GM18526 (cell line): ENCODE measurements around the gene HNMT.

ENCODE experiments used
- POLR2A ChIP-seq: IDR thresholded peaks from 3 replicates; pipeline ENCODE4 v1.6.1; 2011; ENCODE audit not compliant: insufficient read length; ENCODE audit errors: extremely low read depth

HNMT gene

DNA sequence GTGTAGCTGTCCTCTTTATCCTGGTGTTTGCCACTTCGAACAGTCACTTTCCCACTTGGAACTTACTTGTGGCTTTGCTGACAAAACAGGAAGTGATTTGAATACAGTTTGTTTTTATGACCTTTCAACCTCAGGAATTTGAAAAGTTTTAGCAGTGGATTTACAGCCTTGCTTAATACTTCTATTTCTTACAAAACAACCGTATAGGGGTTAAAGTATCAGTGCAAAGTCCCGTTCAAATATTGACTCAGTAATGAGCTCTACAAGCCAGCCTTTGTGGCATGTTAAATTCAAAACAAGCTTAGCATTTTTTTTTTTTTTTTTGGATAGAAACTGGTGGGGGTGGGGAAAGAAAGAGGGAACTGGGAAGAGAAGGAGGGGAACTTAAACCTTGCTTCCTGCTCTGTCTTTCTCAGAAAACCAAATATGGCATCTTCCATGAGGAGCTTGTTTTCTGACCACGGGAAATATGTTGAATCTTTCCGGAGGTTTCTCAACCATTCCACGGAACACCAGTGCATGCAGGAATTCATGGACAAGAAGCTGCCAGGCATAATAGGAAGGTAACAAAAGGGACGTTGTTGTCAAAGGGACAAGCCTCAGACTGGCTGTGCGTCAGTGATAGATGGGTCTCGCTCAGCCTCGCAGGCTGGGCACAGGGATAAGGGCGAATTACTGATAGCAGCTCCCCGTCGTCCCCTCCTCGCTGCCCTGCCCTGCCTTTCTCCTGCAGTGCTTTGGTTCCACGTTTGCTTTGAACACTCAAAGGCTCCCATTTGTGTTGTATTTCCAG is at the start of gene HNMT:
Gene HNMT (plus strand): TSS at position 408 of the 793 bp plus-strand sequence. CDS start 19 bp downstream, at position 427.
- no peak for TF ChIP-seq POLR2A

- TF ChIP-seq POLR2A, result no peak
Observed at GRCh38 chr2:137921105-137921880, 43.0 kb upstream of the HNMT start.

DNA sequence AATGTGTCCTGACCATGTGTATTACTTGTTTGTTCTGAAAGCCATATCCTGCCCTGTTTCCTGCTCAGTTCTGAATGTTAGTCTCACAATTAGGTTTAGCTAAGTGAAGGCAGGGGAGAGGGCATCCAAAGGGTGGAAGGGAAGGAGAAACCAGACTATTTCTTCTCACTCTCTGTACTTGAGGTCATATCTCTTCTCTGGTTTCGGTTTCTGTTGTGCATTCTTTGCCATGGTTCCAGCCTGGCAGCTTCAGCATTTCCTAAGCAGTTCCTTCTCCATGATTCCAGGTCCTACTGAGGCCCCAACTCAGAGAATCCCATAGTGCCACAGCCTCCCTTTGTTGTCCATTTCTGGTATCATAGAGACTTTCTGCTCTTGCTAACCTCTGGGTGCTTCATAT is 40.3 kb upstream of the HNMT start:
- no peak for TF ChIP-seq POLR2A

DNA sequence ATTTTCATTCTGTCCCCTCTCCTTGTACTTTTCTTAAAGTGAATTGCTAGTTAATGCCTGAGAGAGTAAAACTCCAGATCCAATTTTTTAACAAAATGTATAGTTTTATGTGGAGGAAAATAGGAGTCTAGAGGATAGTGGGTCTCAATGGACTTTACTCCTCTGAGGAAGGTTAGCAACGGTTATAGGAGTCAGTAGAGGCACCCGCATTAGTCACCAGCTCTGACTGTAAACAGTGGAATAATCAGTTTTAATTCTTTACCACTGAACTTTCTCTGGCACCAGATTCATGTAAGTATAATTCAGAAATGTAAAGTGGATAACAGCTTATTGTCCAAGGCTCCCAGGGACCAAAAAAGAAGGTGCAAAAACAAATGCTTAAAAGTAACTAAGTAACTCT is 38.7 kb upstream of the HNMT start:
- no peak for TF ChIP-seq POLR2A

DNA sequence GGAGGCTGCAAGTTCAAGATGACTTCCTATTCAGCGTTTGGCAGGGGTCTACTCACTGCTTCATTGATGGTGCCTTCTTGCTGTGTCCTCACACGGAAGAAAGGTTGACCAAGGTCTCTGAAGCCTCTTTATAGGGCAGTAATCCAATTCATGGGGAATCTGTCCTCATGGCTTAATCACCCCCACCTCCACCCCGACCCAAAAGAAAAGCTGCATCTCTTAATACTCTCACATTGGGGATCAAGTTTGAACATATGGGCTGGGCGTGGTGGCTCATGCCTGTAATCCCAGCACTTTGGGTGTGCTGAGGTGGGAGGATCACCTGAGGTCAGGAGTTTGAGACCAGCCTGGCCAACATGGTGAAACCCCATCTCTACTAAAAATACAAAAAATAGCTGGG is 36.4 kb upstream of the HNMT start:
- no peak for TF ChIP-seq POLR2A

DNA sequence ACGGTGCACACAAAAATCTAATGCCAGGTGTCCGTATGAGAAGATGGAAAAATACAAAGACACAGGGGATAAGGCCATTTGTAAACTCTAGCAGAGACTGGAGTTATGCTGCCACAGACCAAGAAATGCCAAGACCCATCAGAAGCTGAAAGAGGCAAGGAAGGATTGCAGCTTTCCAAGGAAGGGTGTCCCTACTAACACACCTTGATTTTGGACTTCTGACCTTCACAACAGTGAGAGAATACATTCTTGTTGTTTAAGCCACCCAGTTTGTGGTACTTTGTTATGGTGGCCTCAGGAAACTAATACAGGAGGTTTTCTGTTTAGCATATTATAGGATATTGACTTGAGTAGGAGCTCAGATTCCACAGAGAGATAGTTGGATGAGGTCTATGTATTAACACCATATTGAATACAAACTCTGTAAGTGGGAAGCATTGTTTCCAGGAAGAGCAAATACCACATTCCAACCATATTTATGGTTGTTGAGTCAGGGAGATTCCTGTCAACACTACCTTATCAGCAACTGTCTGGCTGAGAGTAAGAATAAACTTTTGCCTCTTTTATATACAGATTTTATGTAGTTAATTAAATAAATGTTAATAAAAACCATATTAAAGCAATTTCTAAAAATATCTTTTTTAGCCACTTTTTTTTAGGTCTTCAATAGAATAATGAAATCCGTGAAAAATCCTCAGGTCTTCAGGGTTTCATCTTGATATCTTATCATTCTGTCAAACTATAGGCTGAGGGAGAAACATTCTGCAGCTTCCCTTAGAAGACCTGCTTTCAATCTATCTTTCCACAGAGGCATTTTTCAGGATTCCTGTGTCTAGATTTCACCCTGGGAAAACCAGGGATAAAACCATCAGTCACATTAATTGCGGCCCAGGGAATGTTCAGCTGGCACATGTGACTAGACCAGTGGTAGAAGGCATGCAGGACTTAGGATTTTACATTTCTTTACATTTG is 35.4 kb upstream of the HNMT start:
- TF ChIP-seq POLR2A, result no peak

- TF ChIP-seq POLR2A, result no peak
Observed at GRCh38 chr2:137929519-137929916, 34.8 kb upstream of the HNMT start.

GRCh38 chr2:137930146-137930545 is 34.1 kb upstream of the HNMT start:
- TF ChIP-seq POLR2A, result no peak

- TF ChIP-seq POLR2A, result no peak
Observed at GRCh38 chr2:137935591-137935990, 28.7 kb upstream of the HNMT start.

GRCh38 chr2:137937246-137937645 is 27.0 kb upstream of the HNMT start:
- TF ChIP-seq POLR2A, result no peak

GRCh38 chr2:137937778-137938177 is 26.5 kb upstream of the HNMT start:
- TF ChIP-seq POLR2A, result no peak

DNA sequence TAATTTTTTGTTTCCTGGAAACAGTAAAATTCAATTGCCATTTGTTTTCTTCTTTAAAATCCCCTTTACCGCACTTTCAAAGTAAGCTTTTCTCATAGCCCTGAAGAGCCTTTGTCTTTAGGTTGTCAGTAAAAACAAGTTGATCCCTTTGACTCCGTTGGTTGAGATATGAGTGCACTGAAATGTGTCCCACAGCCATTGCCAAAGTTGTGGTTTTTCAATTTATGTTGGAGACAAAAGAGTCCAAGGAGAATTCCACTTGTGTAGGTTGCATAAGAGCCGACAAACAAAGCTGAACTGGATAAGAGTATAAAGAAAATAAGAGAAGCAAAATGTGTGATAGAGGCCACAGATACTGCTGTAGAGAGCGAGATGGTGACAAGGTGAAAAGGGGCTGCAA is 26.1 kb upstream of the HNMT start:
- no peak for TF ChIP-seq POLR2A

DNA sequence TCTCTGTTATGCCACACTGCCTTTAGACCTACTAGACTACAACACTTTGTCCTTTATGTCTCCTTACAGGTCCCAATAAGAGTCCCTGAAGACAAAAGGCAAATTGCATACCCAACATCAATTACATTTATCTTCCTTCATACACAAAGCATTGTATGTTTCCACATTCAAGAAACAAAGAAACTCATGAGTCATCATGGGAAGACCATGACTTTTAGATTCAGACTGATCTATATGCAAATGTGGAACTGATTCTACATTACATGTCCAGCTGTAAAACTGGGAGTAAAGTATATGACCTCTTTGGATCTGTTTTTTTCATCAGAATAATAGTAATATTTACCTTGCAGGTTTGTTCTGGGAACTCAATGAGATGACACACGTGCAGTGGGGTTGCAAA is 25.2 kb upstream of the HNMT start:
- no peak for TF ChIP-seq POLR2A

GRCh38 chr2:137940154-137940553 is 24.1 kb upstream of the HNMT start:
- no peak for TF ChIP-seq POLR2A
